Spinal cord (tissue), 10 donors: ENCODE results near the gene MGAT4A. TPM values are rescaled to one million over a fixed set of nuclear protein-coding genes. Genes with fewer than 3 reads are reported as not detected.
"Not testable (repeated sequence)": the region's sequence is repeated elsewhere in the genome, so short reads cannot be mapped to it uniquely, and the experiment has no call there.

Experiments used
- DNase-seq, 6 donors: peaks; one replicate each; pipeline versions ENCODE4 v3.0.0 to v3.0.0-alpha.2; 2013 to 2015; ENCODE audit warnings: low spot score in 6 of 6, low read depth in 4 of 6
- H3K27ac ChIP-seq: one replicate; pipeline ENCODE4 v1.5.1; 2013; ENCODE audit warnings: low read depth, low read length, control low read depth
- H3K27me3 ChIP-seq: one replicate; pipeline ENCODE4 v1.6.1; 2013; ENCODE audit warnings: low read length; ENCODE audit not compliant: control insufficient read depth, insufficient read depth
- H3K36me3 ChIP-seq: one replicate; pipeline ENCODE4 v1.6.1; 2013; ENCODE audit warnings: low read length; ENCODE audit not compliant: control insufficient read depth, insufficient read depth
- H3K4me1 ChIP-seq: one replicate; pipeline ENCODE4 v1.6.1; 2013; ENCODE audit warnings: low read length; ENCODE audit not compliant: control insufficient read depth, insufficient read depth
- H3K4me3 ChIP-seq: one replicate; pipeline ENCODE4 v1.5.1; 2013; ENCODE audit warnings: low read depth, low read length, control low read depth
- H3K9me3 ChIP-seq: one replicate; pipeline ENCODE4 v1.6.1; 2013; ENCODE audit warnings: low read length; ENCODE audit not compliant: control insufficient read depth, insufficient read depth
- WGBS: methylation state at CpG from one replicate; pipeline ENCODE4 v1.1.5; 2013; ENCODE audit warnings: missing lambda C conversion rate; ENCODE audit not compliant: insufficient coverage; 5-methylcytosine and 5-hydroxymethylcytosine counted together
- polyA plus RNA-seq, 2 donors: library from polyadenylated mRNA; unstranded; fragments of 120-200 nt; gene quantifications; one replicate each; pipeline ENCODE4 v1.2.1, GENCODE V29; 2013; ENCODE audit not compliant: insufficient read length in 2 of 2
- total RNA-seq, 2 donors: library from RNA; depleted of rRNA in 1 of 2; stranded (reverse); fragments of 120-200 nt in 1 of 2; fragments of >200 nt in 1 of 2; gene quantifications; one replicate each; pipeline versions ENCODE4 v1.2.3 to v1.2.4, GENCODE V29; 2013 to 2014
- donor health status: healthy.

Gene MGAT4A
- total and polyA plus RNA-seq, 4 donors = 25.2 to 51.2 (median 29.9) TPM

DNA sequence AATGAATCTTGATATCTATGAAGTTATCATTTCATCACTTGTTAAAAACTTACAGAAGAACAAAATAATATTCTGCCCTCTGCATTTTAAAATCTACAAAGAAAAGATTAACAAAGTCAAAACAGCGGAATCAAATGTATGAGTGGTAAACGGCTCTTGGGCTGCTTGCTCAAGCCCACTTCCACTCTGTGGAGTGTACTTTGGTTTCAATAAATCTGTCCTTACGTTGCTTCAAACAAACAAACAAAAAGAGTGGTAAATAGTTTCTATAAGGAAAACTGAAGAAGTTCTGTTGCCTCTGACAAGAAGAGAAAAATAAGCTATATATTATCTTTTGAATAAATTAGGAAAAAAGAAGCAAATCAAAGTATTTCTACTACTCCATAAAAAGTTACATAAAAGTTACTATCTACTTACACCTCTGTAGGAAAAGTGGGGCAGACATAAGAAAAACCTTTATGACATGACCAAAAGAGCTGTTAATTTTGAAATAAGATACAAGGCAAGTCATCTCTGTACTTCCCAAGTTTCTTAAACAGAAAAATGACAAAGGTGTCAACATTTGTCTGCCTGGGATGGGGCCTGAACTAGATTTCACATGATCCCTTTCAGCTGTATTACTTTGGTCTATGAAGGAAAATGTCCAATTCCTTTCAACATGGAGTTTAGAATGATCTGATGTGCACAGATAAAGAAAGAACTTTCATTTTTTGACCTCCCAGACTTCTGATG, 56.5 kb downstream of the MGAT4A start:
- no peak overlapping the region for H3K27ac ChIP-seq
- no peaks in the 10 kb centered on the region for H3K27me3 ChIP-seq
- no peaks in the 10 kb centered on the region for H3K36me3 ChIP-seq
- no peak for DNase-seq
- H3K4me1 ChIP-seq = no peaks in the 10 kb centered on the region
- H3K4me3 ChIP-seq = no peak overlapping the region
- H3K9me3 ChIP-seq = no peaks in the 10 kb centered on the region
- WGBS = no CpG with 5 or more reads among the region's 3 CpGs

DNA sequence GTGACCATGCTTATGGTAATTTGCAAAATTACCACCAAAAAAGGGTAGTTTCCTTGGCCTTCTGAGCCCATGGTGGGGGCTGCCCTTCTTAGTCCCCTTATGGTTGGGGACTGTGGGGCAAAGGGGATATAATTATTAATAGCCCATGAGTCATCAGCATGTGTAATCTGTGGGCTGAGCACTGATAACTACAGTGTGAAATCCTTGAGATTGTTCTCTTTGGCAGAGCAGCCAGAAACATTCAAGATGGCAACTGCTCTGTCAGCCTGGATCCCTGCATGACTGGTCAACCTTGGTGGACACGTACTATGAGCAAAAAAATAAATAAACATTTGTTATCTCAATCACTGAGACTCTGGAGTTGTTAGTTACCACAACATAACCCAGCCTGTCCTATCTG, 61.3 kb downstream of the MGAT4A start:
- Histone ChIP-seq H3K27me3 (no peaks in the 10 kb centered on the region), H3K9me3 (no peaks in the 10 kb centered on the region), H3K4me1 (no peaks in the 10 kb centered on the region), H3K4me3 (no peak overlapping the region), H3K27ac (no peak overlapping the region), H3K36me3 (no peaks in the 10 kb centered on the region)
- 100% methylated on average over 1 of the region's 1 CpG for WGBS
- DNase-seq = no peak

DNA sequence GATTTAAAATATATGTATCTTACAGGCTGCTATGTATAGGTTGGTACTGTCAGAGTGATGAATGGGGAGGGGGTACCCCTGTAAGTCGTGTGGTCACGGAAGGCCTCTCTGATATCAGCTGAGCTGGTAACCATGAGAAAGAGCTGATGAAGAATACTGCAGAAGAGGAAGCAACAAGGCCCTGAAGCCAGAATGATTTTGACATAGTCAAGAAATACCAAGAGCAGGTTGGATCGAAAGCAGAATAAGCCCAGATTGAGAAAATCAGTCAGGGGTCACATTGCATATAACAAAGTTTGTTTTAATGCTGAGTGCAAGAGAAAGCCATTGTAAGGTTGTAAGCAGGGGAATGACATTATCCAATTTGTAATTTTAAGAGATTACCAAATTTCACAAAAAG, 65.3 kb downstream of the MGAT4A start:
- DNase-seq = no peak
- no peaks in the 10 kb centered on the region for H3K4me1 ChIP-seq
- no peaks in the 10 kb centered on the region for H3K36me3 ChIP-seq
- 98% methylated on average over 3 of the region's 3 CpGs for WGBS
- H3K4me3 ChIP-seq = no peak overlapping the region
- H3K27me3 ChIP-seq = no peaks in the 10 kb centered on the region
- H3K9me3 ChIP-seq = no peaks in the 10 kb centered on the region
- H3K27ac ChIP-seq = no peak overlapping the region

- H3K27me3 ChIP-seq = no peaks in the 10 kb centered on the region
- H3K36me3 ChIP-seq = no peaks in the 10 kb centered on the region
- peaks cover 2% of the 10 kb centered on the region for H3K9me3 ChIP-seq
- 94% methylated on average over 3 of the region's 3 CpGs for WGBS
- H3K4me1 ChIP-seq = no peaks in the 10 kb centered on the region
- H3K27ac ChIP-seq = no peak overlapping the region
- H3K4me3 ChIP-seq = no peak overlapping the region
- DNase-seq = peak in 1 of 6 donors; percentile 10
Measured at GRCh38 chr2:98664323-98664722, 66.6 kb downstream of the MGAT4A start.

- no peaks in the 10 kb centered on the region for H3K4me1 ChIP-seq
- H3K9me3 ChIP-seq = peaks cover 2% of the 10 kb centered on the region
- no peak for DNase-seq
- 84% methylated on average over 7 of the region's 12 CpGs for WGBS
- no peaks in the 10 kb centered on the region for H3K36me3 ChIP-seq
- H3K27me3 ChIP-seq = no peaks in the 10 kb centered on the region
- H3K4me3 ChIP-seq = no peak overlapping the region
- H3K27ac ChIP-seq = no peak overlapping the region
Measured at GRCh38 chr2:98663511-98664090, 67.3 kb downstream of the MGAT4A start.

GRCh38 chr2:98659491-98659840, 71.5 kb downstream of the MGAT4A start:
- H3K27ac ChIP-seq, H3K4me1 ChIP-seq, H3K9me3 ChIP-seq, H3K36me3 ChIP-seq, DNase-seq, H3K27me3 ChIP-seq, H3K4me3 ChIP-seq: not testable (repeated sequence)
- 100% methylated on average over 1 of the region's 3 CpGs for WGBS

GRCh38 chr2:98658816-98659490, 72.0 kb downstream of the MGAT4A start:
- no peak overlapping the region for H3K27ac ChIP-seq
- no peak for DNase-seq
- H3K4me1 ChIP-seq = no peaks in the 10 kb centered on the region
- no peaks in the 10 kb centered on the region for H3K27me3 ChIP-seq
- H3K4me3 ChIP-seq = no peak overlapping the region
- H3K9me3 ChIP-seq = peaks cover 2% of the 10 kb centered on the region
- no peaks in the 10 kb centered on the region for H3K36me3 ChIP-seq
- no CpG with 5 or more reads among the region's 4 CpGs for WGBS

GRCh38 chr2:98656800-98657199, 74.1 kb downstream of the MGAT4A start:
- Histone ChIP-seq H3K27me3 (no peaks in the 10 kb centered on the region), H3K4me1 (no peaks in the 10 kb centered on the region), H3K36me3 (no peaks in the 10 kb centered on the region), H3K4me3 (no peak overlapping the region), H3K27ac (no peak overlapping the region), H3K9me3 (peaks cover 2% of the 10 kb centered on the region)
- DNase-seq = no peak
- WGBS = 70% methylated on average over 2 of the region's 4 CpGs

GRCh38 chr2:98654699-98655495, 76.0 kb downstream of the MGAT4A start:
- H3K27ac ChIP-seq = no peak overlapping the region
- DNase-seq = peak in 2 of 6 donors; percentile 9 to 42
- WGBS = no CpG with 5 or more reads among the region's 3 CpGs

More at GRCh38 chr2:98654699-98655495, 76.0 kb downstream of the MGAT4A start:
- H3K4me1 ChIP-seq = no peaks in the 10 kb centered on the region
- H3K9me3 ChIP-seq = no peaks in the 10 kb centered on the region
- no peaks in the 10 kb centered on the region for H3K27me3 ChIP-seq
- H3K36me3 ChIP-seq = no peaks in the 10 kb centered on the region
- H3K4me3 ChIP-seq = no peak overlapping the region
